Vagina (tissue), 2 donors: Measurements from ENCODE around the gene S1PR2. TPM values are rescaled to one million over a fixed set of nuclear protein-coding genes. Genes with fewer than 3 reads are reported as not detected.

Experiments used
- DNase-seq, 2 donors: peaks; one replicate each; pipeline ENCODE4 v3.0.0-alpha.2; 2017; ENCODE audit errors: extremely low spot score in 2 of 2
- H3K27ac ChIP-seq: fragments of 200-600 bp; sonication (generic); one replicate; pipeline ENCODE4 v1.5.1; 2019
- H3K27me3 ChIP-seq: fragments of 200-600 bp; sonication (generic); one replicate; pipeline ENCODE4 v1.5.1; 2019
- H3K36me3 ChIP-seq, 2 donors: fragments of 200-600 bp; sonication (generic); one replicate each; pipeline ENCODE4 v1.5.1; 2017 to 2019
- H3K4me1 ChIP-seq: fragments of 200-600 bp; sonication (generic); one replicate; pipeline ENCODE4 v1.5.1; 2019
- H3K4me3 ChIP-seq, 2 donors: fragments of 200-600 bp; sonication (generic); 1 replicate in 1 of 2; 2 replicates in 1 of 2; pipeline ENCODE4 v1.5.1; 2016 to 2019
- H3K9me3 ChIP-seq: fragments of 200-600 bp; sonication (generic); one replicate; pipeline ENCODE4 v1.5.1; 2019
- POLR2A ChIP-seq, 2 donors: fragments of 450-650 bp; IDR thresholded peaks; one replicate each; pipeline ENCODE4 v1.6.1; 2017; ENCODE audit warnings: antibody characterized with exemption in 2 of 2, mild to moderate bottlenecking in 2 of 2, moderate library complexity in 2 of 2
- POLR2AphosphoS5 ChIP-seq, 2 donors: sonication (generic); formaldehyde crosslinking; IDR thresholded peaks; one replicate each; pipeline ENCODE4 v1.9.0; 2017; ENCODE audit warnings: antibody characterized with exemption in 2 of 2, mild to moderate bottlenecking in 2 of 2, low read depth in 1 of 2; ENCODE audit not compliant: insufficient read depth in 1 of 2
- intact Hi-C: fragments of 100-400 bp; cut with DNase I; formaldehyde crosslinking; loops from one replicate; pipeline ENCODE4 v1.15.1; 2023
- total RNA-seq: library from RNA; depleted of rRNA; stranded (reverse); fragments of >200 nt; gene quantifications from one replicate; pipeline ENCODE4 v1.2.3, GENCODE V29; 2016
- TF ChIP-seq, protein P1 (sequence below), 3 experiments: fragments of 450-650 bp in 2 of 3; fragments of 200-600 bp in 1 of 3; sonication (generic) in 1 of 3; IDR thresholded peaks; one replicate each; pipeline ENCODE4 v1.5.1; 2017 to 2019; ENCODE audit warnings: antibody characterized with exemption in 3 of 3, mild to moderate bottlenecking in 2 of 3, moderate library complexity in 2 of 3

The S1PR2 gene
- total RNA-seq, 1 donor from 2014 or later = 28.2 TPM

DNA sequence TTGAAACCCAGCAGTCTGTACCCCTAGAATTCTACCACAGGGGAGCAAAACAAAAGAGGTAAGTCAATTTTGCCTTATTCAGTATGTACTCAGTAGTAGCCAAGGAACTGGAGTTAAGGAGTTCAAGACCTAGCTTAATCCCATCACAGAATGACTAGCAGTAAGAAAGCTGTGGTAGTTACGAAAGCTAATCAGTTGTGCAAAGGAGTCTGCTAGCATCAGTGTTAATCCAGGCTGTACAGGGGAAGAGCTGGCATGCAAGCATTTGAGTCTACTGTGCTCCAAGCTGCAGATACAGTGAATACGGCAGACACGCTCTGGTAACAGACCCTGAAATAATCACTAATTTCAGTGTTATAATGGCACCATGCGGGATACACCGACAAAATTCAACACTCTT lies 41.1 kb downstream of the S1PR2 start:
- TF ChIP-seq, protein P1, sequence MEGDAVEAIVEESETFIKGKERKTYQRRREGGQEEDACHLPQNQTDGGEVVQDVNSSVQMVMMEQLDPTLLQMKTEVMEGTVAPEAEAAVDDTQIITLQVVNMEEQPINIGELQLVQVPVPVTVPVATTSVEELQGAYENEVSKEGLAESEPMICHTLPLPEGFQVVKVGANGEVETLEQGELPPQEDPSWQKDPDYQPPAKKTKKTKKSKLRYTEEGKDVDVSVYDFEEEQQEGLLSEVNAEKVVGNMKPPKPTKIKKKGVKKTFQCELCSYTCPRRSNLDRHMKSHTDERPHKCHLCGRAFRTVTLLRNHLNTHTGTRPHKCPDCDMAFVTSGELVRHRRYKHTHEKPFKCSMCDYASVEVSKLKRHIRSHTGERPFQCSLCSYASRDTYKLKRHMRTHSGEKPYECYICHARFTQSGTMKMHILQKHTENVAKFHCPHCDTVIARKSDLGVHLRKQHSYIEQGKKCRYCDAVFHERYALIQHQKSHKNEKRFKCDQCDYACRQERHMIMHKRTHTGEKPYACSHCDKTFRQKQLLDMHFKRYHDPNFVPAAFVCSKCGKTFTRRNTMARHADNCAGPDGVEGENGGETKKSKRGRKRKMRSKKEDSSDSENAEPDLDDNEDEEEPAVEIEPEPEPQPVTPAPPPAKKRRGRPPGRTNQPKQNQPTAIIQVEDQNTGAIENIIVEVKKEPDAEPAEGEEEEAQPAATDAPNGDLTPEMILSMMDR (IDR thresholded peaks at IDR 0.05) = no peak
- TF ChIP-seq POLR2AphosphoS5 (IDR thresholded peaks at IDR 0.05; ENCODE audit: insufficient read depth in 1 of 2, low read depth in 1 of 2) (no peak), POLR2A (IDR thresholded peaks at IDR 0.05) (no peak)
- peaks cover 27% of the 10 kb centered on the region for H3K4me1 ChIP-seq
- intact Hi-C loops = no loop called here
- H3K36me3 ChIP-seq = no peaks in the 10 kb centered on the region
- H3K9me3 ChIP-seq = no peaks in the 10 kb centered on the region
- DNase-seq = no peak
- H3K4me3 ChIP-seq = no peak overlapping the region
- no peaks in the 10 kb centered on the region for H3K27me3 ChIP-seq
- H3K27ac ChIP-seq = no peak overlapping the region

DNA sequence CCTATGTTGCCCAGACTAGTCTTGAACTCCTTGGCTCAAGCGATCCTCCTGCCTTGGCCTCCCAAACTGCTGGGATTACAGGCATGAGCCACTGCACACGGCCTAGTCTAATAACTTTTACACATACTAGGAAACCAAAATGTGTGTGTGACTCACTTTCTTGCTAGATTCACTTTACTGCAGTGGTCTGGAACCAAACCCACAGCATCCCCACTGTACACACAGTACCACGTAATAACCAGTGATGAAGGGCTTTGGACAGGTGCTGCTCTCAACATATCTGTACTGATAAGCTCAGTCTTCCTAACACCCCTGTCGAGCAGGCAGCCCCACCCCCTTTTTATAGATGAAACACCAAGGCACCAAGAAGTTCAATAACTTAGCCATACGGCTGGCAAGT lies 41.5 kb downstream of the S1PR2 start:
- intact Hi-C loops = no loop called here
- Histone ChIP-seq H3K36me3 (no peaks in the 10 kb centered on the region), H3K4me1 (peaks cover 27% of the 10 kb centered on the region), H3K27me3 (no peaks in the 10 kb centered on the region), H3K4me3 (no peak overlapping the region), H3K27ac (no peak overlapping the region), H3K9me3 (no peaks in the 10 kb centered on the region)
- TF ChIP-seq, protein P1 (IDR thresholded peaks at IDR 0.05) = no peak
- TF ChIP-seq POLR2A (IDR thresholded peaks at IDR 0.05) (no peak), POLR2AphosphoS5 (IDR thresholded peaks at IDR 0.05; ENCODE audit: insufficient read depth in 1 of 2, low read depth in 1 of 2) (no peak)
- DNase-seq = no peak

DNA sequence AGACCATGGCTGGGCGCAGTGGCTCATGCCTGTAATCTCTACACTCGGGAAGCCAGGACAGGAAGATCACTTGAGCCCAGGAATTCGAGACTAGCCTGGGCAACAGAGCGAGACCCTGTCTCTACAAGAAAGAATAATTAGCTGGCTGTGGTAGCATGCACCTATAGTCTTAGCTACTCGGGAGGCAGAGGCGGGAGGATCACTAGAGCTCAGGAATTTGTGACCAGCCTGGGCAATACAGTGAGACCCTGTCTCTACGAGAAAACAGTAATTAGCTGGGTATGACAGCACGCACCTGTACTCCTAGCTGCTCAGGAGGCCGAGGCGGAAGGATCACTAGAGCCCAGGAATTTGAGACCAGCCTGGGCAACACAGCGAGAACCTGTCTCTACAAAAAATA lies 43.8 kb downstream of the S1PR2 start:
- Histone ChIP-seq H3K27ac (no peak overlapping the region), H3K27me3 (no peaks in the 10 kb centered on the region), H3K9me3 (no peaks in the 10 kb centered on the region), H3K36me3 (no peaks in the 10 kb centered on the region), H3K4me3 (no peak overlapping the region), H3K4me1 (peaks cover 12% of the 10 kb centered on the region)
- TF ChIP-seq POLR2A (IDR thresholded peaks at IDR 0.05) = no peak
- TF ChIP-seq, protein P1 (IDR thresholded peaks at IDR 0.05) = no peak
- no peak for TF ChIP-seq POLR2AphosphoS5 (IDR thresholded peaks at IDR 0.05; ENCODE audit: insufficient read depth in 1 of 2, low read depth in 1 of 2)
- intact Hi-C loops = no loop called here
- no peak for DNase-seq

DNA sequence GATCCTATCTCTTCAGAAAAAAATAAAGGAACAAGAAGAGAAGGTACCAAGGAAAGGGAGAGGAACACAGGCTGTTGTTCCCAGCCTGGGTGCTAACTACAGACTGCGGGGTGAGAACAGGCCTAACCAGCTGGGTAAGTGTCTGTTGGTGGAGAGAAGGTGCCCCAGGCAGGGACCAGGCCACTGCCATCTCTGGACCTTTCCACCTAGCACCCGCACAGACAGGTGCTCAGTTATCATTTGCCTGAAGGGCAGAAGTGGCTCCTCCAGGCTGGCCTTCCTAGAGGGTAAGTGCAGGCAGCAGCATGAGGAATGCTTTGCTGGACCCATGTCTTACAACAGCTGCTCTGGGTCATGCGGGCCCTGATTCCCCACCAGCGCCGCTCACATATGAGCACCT lies 46.5 kb downstream of the S1PR2 start:
- H3K27ac ChIP-seq = no peak overlapping the region

DNA sequence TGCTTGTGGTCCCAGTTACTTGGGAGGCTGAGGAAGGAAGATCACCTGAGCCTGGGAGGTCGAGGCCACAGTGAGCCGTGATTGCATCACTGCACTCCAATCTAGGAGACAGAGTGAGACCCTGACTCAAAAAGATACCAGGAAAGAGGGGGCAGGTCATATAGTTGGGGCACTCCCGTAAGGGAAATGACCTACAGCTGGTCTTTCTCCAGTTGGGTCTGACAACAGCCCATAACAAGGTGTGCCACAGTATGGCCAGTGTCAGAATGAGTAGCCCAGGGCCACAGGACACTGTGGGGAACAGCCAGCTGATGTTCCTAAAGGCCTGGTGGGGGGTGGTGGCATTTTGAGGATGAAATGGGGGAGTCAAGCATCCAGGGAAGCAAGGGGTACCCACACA lies 47.2 kb downstream of the S1PR2 start:
- peaks cover 0 to 26% of the 10 kb centered on the region in 2 donors for H3K36me3 ChIP-seq
- intact Hi-C loops = no loop called here
- no peak overlapping the region for H3K4me3 ChIP-seq
- no peaks in the 10 kb centered on the region for H3K27me3 ChIP-seq
- DNase-seq = no peak
- H3K4me1 ChIP-seq = peaks cover 4% of the 10 kb centered on the region
- H3K9me3 ChIP-seq = no peaks in the 10 kb centered on the region
- no peak overlapping the region for H3K27ac ChIP-seq
- TF ChIP-seq POLR2A (IDR thresholded peaks at IDR 0.05) (no peak), POLR2AphosphoS5 (IDR thresholded peaks at IDR 0.05; ENCODE audit: insufficient read depth in 1 of 2, low read depth in 1 of 2) (no peak)
- TF ChIP-seq, protein P1 (IDR thresholded peaks at IDR 0.05) = no peak

More for the DNA sequence above, 46.5 kb downstream of the S1PR2 start:
- H3K9me3 ChIP-seq = no peaks in the 10 kb centered on the region
- H3K4me3 ChIP-seq = no peak overlapping the region
- no peaks in the 10 kb centered on the region for H3K27me3 ChIP-seq
- no peak for DNase-seq
- peaks cover 0 to 19% of the 10 kb centered on the region in 2 donors for H3K36me3 ChIP-seq
- TF ChIP-seq, protein P1 (IDR thresholded peaks at IDR 0.05) = no peak
- TF ChIP-seq POLR2AphosphoS5 (IDR thresholded peaks at IDR 0.05; ENCODE audit: insufficient read depth in 1 of 2, low read depth in 1 of 2) = no peak
- no peak for TF ChIP-seq POLR2A (IDR thresholded peaks at IDR 0.05)
- peaks cover 4% of the 10 kb centered on the region for H3K4me1 ChIP-seq
- intact Hi-C loops = no loop called here
